WERI-Rb-1 (cell line): ENCODE data around the gene PRKCB.
"Not testable (repeated sequence)": the region's sequence is repeated elsewhere in the genome, so short reads cannot be mapped to it uniquely, and the experiment has no call there.

Source experiments
- DNase-seq: peaks from one replicate; pipeline ENCODE4 v3.0.0-alpha.2; 2020
- H3K27ac ChIP-seq: fragments of 250-450 bp; sonication (Bioruptor Pico); 2 replicates; pipeline ENCODE4 v1.5.1; 2020; ENCODE audit warnings: mild to moderate bottlenecking, moderate library complexity
- H3K27me3 ChIP-seq: fragments of 250-450 bp; sonication (Bioruptor Pico); 2 replicates; pipeline ENCODE4 v1.5.1; 2021; ENCODE audit warnings: mild to moderate bottlenecking, low read depth, moderate library complexity; ENCODE audit not compliant: insufficient read depth, severe bottlenecking
- H3K36me3 ChIP-seq: fragments of 250-450 bp; sonication (Bioruptor Pico); 2 replicates; pipeline ENCODE4 v1.5.1; 2020; ENCODE audit warnings: mild to moderate bottlenecking, moderate library complexity
- H3K4me3 ChIP-seq: 2 replicates; pipeline ENCODE4 v1.5.1; 2011; ENCODE audit warnings: low read depth, mild to moderate bottlenecking, control low read depth, low read length
- H3K9me3 ChIP-seq: fragments of 250-450 bp; sonication (Bioruptor Pico); 2 replicates; pipeline ENCODE4 v1.5.1; 2021; ENCODE audit warnings: mild to moderate bottlenecking, moderate library complexity; ENCODE audit not compliant: severe bottlenecking
- CTCF ChIP-seq: IDR thresholded peaks from 2 replicates; pipeline ENCODE4 v1.5.1; 2011; ENCODE audit warnings: low read depth, mild to moderate bottlenecking, control low read depth, inconsistent platforms, low read length

PRKCB gene

DNA sequence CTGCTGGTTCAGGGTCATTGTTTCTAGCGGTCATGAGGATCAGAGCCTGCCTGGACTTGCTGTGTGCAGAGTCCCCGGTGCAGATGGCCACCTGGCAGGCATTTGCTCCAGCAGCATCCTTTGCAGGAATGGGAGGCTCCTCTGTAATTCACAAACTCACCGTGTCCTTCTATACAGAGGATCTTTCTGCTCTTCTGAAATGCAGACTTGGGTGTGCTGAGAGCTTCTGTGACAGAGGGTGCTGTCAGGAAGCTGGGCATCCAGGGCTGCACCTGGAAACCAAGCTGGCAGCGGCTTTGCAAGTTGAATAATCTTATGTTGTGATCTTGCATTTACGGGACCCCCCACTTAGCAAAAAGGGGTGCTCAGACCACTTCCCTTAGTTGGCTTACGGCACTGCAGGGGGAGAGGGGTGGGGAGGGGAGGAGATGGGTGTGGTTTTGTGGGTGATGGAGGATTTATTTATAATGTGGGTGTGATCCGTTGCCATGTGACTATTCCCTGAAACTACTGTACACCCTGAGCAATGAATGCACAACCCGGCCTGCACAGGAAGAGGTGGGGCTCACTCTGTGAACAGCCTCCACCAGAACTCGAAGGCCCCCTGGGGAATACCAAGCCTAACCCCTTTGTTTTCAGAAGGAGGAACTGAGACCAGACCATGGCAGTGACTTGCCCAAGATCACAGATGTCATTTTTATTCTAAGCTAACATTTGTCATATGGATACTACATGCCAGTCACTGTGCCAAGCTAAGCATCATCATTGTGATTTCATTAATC is 178.3 kb downstream of the PRKCB start:
- no peak for TF ChIP-seq CTCF
- Histone ChIP-seq H3K27me3 (no peaks in the 10 kb centered on the region), H3K4me3 (no peak overlapping the region), H3K9me3 (no peaks in the 10 kb centered on the region), H3K27ac (no peak overlapping the region), H3K36me3 (no peaks in the 10 kb centered on the region)
- peak; percentile 40 for DNase-seq

DNA sequence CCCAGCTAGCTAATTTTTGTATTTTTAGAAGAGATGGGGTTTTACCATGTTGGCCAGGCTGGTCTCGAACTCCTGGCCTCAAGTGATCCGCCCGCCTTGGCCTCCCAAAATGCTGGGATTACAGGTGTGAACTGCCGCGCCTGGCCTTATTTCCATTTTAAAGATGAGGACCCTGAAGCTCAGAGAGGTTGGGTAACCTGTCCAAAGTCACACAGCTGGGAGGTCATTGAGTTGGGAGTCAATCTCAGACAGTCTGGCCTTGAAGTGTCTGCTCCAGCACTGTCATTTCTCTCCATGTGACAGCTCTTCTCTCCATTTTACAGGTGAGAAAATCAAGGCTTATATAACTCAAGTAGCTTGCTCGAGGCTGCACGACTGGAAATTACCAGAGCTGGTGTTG is 179.2 kb downstream of the PRKCB start:
- not testable (repeated sequence) for H3K4me3 ChIP-seq, H3K9me3 ChIP-seq, H3K27me3 ChIP-seq, H3K27ac ChIP-seq, H3K36me3 ChIP-seq, DNase-seq

DNA sequence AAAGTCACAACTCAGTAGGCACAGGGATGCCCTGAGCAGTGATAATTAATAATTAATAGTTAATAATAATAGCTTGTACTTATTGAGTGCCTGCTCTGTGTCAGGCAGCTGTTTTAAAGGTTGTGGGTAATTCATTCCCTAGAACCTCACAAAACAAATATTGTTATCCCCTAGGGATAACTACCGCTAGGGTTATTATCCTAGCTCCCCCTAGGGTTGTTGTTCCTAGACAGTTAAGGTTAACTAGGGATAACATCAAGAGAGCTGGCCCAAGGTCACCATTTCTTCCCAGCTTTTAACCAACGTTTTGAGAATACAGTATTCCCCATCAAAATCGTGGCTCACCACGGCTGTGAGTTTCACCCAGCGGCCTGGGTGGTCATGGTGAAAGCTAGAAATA is 180.1 kb downstream of the PRKCB start:
- DNase-seq, result no peak
- Histone ChIP-seq H3K9me3 (no peaks in the 10 kb centered on the region), H3K36me3 (no peaks in the 10 kb centered on the region), H3K27me3 (no peaks in the 10 kb centered on the region), H3K27ac (no peak overlapping the region), H3K4me3 (no peak overlapping the region)
- TF ChIP-seq CTCF, result no peak

DNA sequence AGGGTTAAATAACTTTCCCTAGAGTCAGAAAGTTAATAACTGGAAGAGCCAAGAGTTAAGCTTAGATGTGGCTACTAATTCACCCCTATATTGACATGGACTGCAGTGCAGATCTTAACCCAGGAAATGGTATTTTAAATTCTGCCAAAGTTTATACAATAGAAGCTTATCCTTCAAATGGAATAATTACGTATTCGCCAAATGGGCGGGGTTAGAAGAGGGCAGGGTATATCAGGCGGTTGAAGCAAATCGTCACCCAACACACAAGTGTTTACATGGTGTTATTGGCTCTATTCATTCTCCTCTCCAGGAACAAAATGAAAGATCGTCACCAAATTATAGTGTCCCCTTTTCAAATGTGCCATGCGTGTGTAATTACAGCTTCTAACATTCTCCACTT is 182.7 kb downstream of the PRKCB start:
- H3K36me3 ChIP-seq, result no peaks in the 10 kb centered on the region
- no peak overlapping the region for H3K4me3 ChIP-seq
- no peaks in the 10 kb centered on the region for H3K9me3 ChIP-seq
- DNase-seq, result no peak
- H3K27ac ChIP-seq, result no peak overlapping the region
- TF ChIP-seq CTCF, result no peak
- no peaks in the 10 kb centered on the region for H3K27me3 ChIP-seq

GRCh38 chr16:24022797-24023196 is 187.0 kb downstream of the PRKCB start:
- Histone ChIP-seq H3K27me3 (no peaks in the 10 kb centered on the region), H3K9me3 (no peaks in the 10 kb centered on the region), H3K36me3 (no peaks in the 10 kb centered on the region), H3K27ac (no peak overlapping the region), H3K4me3 (no peak overlapping the region)
- DNase-seq, result no peak
- no peak for TF ChIP-seq CTCF

- no peak overlapping the region for H3K4me3 ChIP-seq
- H3K36me3 ChIP-seq, result no peaks in the 10 kb centered on the region
- no peak for TF ChIP-seq CTCF
- H3K27ac ChIP-seq, result no peak overlapping the region
- no peak for DNase-seq
- no peaks in the 10 kb centered on the region for H3K9me3 ChIP-seq
- H3K27me3 ChIP-seq, result no peaks in the 10 kb centered on the region
These were observed 187.8 kb downstream of the PRKCB start for GRCh38 chr16:24023621-24024020.
